GM19468 (cell line): ENCODE data around the gene CMTM5.
"Not testable (repeated sequence)": the region's sequence is repeated elsewhere in the genome, so short reads cannot be mapped to it uniquely, and the experiment has no call there.

Source experiments
- ATAC-seq: cut with Tn5 transposase; IDR thresholded peaks from one replicate; pipeline ENCODE4 v1.9.1; 2021; ENCODE audit warnings: mild to moderate bottlenecking, moderate library complexity, moderate number of reproducible peaks; ENCODE audit not compliant: unreplicated experiment; ENCODE audit errors: extremely low read depth

CMTM5 gene

DNA sequence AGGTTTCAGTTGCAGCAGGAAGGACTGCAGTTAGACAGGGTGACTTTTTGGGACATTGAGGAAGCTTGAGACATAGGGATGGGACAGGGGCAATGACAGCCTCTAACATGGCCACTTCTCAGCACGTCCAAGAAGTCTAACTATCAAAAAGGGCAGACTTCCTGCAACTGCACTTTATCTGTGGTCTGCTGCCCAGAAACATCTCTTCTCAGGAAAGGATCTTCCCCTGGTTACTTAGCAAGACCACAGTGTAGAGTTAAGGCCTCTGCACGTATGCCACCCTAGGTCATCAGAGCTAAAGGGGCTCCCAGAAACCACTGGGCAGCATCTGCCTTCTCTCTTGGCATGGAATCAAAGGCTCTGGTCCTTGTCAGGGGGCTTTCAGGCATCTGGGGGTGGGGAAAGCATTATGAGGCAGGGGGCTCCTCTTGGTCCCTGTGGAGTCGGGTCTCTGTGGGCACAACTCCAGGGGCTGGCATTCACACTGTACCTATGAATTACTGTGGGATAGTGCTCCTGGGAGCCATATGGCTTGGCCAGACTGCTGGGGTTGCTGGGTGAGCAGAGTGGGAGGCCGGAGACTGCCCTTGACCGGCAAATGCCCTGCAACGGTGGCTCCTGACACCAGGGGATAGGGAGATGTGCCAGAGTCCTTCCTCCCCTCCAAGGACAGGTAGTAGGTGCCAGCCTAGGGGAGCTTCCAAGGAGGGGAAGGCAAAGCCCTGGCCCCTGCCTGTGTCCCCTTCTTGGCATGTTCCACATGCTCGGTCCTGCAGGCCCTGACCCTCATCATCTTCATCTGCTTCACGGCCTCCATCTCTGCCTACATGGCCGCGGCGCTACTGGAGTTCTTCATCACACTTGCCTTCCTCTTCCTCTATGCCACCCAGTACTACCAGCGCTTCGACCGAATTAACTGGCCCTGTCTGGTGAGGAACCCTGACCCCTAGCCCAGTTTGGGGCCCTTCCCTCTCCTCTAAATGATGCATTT is 1.0 kb downstream of the CMTM5 start:
- ATAC-seq: no peak

DNA sequence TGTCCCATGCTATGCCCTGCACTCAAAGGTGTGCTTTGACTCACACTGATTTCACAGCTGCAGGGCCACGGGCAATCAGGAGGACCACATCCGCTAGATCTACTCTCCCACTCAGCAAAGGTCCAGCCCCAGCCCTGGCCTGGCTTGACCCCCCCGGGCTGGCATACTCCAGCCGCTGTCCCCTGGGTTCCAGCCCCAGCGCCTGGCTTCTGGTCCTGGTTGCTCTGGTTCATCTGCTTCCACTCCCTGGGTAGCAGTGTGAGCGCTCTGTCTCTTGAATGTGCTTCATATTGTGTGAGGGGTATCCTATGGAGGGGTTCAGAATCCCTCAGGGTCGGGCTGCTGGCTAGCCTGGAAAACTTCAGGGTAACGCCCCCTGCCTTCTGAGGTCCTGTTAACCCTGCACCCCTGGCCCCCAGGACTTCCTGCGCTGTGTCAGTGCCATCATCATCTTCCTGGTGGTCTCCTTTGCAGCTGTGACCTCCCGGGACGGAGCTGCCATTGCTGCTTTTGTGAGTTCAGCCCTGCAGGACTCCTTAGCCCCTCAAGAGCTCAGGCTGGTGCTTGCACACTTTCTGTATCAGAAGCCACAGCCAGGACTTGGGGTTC is 1.9 kb downstream of the CMTM5 start:
- no peak for ATAC-seq

DNA sequence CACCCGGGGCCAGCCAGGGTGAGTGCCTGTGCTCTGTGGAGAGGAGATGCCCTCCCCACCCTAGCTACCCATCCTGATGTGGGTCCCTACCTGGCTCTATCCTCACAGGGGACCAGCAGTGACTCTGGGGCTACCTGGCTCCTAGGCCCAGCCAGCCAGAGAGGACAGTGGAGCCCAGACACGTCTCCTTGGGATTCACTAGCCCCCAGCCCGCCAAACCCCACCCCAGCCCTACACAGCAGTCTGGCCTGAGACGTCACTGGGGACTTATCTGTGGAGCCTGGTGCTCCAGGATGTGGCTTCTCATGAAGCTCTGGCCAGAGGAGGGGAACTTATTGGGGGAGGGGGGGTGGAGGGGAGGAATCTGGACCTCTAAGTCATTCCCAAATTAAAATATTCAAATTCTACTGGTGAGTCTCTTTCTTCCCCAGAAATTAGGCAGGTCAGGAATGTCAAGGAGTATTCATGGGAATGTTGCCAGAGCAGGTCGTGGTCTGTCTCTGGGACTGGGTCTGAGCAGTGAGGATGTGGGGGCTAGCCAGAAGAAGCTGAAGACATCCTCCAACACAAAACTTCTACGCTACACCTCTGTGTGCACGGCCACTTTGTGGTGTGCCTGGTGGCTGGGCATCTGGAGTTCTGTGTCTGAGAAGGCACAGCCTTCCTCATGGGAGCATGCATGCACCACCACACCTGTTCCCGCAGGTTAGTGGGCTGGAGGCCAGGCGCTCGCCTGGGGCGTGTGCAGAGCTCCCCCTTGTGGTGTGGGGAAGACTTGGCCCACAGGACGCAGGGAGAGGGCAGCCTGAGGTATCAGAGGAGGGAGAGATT is 2.7 kb downstream of the CMTM5 start:
- ATAC-seq: no peak

DNA sequence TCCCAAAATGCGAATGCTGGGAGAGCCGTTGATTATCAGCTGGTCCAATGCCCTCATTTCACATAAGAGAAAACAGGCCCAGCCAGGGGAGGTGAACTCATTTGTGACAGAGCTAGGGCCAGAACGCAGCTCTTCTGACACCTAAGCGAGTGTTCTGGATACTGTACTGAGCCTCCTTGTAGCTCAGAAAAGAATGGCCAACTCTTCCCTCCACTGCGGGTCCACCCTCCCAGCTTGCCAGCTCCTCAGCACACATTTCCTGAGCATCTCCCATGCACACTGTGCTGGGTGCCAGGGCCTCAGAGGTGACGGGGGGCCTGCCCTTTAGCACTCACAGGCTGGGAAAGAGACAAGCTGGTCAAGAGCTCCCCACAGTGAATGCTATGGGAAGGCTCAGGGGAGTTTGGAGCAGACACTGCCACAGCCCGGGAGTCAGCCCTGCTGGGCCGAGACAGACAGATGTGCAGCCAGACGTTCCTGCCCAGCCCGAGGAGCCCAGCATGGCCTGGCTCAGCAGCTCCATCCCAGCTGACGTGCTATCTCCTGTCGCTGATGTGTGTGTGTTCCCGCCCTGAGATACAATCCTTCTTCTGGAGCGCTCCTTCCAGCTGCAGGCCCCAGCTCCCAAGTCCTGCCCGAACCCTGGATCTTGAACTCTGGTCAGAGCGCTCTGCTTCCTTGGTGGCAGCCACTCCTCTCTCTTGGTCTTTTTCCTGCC is 3.5 kb downstream of the CMTM5 start:
- no peak for ATAC-seq

DNA sequence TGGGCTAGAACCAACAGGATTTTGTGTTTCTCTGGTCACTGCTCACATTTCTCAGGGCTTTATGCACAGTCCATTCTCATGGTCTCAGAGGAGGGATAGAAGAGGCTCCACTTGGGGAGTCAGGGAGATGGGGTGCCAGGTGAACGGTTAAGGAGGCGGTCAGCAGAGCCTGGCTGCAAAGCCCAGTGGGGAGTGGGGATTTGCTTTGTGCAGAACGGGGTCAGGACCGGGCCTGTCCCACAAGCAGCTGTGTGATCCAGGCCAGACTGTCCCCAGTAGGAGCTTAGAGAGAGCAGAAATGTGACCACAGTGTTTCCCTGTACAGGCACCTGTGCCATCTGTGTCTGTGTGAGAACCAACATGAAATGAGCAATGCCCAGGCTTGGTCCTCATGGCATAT is 4.1 kb downstream of the CMTM5 start:
- ATAC-seq: no peak

DNA sequence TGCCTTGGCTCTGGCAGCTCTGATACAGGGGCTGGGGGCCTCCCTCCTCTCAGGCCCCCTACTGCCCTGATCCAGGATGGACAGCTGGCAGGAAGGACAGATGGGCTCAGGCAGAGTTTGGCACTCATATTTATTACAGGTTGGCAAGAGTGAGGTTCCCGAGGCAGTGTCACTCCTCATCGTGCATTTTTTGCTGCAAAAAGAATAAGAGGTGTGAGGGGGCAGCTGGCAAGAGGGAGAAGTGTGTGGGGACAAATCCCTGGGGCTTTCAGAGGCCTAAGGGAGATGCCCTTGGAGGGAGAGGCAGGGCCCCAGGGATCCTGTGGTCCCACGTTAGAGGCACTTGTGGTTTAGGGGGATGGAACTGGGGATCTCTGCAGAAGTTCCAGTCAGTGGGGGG is 5.0 kb downstream of the CMTM5 start:
- ATAC-seq: no peak

DNA sequence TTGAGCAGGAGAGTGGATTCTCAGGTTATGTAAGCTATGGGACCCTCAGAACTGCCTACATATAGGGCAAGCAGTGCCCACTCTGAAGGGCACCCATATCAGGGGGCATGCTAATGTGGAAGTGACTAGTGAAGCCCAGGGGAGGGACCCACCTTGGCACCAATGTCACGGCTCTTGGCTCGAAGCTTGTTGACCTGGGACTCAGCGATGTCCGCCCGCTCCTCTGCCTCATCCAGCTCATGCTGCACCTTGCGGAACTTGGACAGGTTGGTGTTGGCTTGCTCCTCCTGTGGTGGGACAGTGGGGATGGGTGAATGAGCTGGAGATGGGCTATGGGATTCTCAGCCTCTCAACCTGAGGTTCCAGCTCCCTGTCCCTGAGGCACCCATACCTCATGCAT is 5.4 kb downstream of the CMTM5 start:
- ATAC-seq: no peak

DNA sequence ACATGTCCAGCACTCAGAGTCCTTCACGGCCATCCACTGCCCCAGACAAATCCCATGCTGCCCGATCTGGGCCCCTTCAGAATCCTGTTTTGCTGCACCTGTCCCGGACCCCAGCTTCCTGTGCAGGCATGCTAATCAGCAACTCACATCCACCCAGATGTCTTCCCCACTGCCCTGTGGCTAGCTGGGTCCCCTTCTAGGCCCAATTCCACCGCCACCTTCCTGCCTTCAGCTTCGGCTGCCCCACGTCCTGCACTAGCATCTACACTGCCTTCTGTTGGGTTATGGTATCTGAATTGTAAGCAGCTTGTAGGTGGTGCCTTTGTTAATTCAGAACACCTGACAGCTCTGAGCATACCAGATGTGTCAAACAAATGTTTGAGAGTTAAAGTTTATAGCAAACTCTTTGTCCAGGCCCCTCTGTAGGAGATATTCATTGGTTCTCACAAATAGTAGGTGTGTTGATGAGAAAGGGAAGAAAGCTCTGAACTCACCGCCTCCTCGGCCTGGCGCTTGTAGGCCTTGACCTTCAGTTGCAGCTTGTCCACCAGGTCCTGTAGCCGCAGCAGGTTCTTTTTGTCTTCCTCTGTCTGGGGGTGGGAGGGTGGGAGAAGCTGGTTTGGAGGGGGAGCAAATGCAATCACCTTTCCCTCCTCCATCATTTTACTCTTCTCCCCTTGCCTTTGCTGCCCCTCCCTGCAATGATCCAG is 6.0 kb downstream of the CMTM5 start:
- no peak for ATAC-seq

DNA sequence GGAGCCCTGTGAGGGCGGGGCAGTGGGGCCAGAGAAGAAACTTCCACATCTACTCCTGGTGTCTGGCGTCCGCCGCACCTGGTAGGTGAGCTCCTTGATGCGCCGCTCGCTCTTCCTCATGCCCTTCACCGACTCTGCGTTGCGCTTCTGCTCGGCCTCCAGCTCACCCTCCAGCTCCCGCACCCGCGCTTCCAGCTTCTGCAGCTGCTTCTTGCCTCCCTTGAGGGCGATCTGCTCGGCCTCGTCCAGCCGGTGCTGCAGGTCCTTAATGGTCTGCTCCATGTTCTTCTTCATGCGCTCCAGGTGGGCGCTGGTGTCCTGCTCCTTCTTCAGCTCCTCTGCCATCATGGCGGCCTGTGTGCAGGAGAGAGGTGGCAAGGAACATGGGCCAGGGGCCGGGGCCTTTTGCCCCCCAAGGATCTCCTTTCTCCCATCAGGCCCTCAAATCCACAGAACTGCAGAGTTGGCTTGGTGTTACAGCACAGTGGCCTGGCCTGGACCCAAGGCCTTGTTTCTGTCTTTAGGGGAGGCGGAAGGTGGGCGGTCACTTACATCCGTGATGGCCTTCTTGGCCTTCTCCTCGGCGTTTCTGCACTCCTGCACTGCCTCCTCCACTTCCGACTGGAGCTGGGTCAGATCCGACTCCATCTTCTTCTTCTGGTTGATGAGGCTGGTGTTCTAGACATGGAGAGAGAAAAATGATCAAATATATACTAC is 7.7 kb downstream of the CMTM5 start:
- ATAC-seq: no peak

DNA sequence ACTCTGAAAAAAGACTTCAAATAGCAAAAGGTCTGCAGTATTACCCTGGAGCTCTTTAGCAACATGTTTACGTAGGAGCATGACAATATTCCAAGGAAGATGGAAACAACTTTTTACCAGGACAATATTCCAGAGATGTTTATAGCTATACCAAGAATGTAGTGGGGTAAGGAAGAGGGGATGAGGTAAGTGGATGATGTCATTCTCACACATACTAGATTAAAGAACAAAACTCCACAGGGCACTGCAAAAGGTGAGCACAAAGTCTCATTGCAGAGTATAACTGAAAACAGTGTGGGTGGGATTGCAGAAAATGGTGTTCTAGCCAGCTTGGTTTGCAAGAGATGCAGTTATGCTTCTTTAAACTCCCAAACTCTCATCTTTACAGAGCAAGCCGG is 8.4 kb downstream of the CMTM5 start:
- no peak for ATAC-seq

DNA sequence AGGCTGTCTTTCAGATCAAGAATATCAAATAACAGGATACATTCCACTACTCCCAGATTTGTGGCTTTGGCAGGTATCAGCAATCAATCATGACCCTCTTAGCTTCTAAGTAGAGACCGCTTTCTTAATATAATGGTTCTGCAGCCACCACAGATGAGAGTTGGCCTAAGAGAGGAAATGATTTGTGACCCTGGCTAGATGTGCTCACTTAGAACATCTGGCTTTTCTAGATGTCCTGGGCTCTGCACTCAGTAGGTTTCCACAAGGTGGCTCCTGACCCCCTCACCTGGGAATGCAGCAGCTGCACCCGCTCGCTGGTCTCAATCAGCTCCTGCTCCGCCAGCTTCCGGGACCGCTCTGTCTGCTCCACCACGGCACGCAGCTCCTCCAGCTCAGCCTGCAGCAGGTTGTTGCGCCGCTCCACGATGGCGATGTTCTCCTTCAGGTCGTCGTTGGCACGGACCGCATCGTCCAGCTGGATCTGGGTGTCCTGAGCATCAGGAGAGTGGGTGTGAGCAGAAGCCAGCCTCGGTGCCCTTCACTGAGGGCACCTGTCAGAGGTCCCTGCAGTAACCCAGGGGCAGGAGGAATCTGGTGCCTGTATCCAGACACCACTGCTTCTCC is 8.9 kb downstream of the CMTM5 start:
- ATAC-seq: no peak

DNA sequence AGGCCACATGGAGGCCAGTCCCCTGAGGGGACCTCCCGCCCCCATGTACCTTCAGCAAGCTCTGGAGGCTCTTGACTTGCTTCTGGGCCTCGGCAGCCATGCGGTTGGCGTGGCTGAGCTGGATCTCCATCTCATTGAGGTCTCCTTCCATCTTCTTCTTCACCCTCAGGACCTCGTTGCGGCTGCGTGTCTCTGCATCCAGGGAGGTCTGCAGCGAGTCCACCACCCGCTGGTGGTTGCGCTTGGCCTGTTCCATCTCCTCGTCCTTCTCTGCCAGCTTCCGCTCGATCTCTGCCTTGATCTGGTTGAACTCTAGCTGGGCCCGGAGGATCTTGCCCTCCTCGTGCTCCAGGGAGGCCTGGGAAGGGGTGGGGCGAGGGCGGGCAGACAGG is 9.4 kb downstream of the CMTM5 start:
- ATAC-seq: not testable (repeated sequence)

DNA sequence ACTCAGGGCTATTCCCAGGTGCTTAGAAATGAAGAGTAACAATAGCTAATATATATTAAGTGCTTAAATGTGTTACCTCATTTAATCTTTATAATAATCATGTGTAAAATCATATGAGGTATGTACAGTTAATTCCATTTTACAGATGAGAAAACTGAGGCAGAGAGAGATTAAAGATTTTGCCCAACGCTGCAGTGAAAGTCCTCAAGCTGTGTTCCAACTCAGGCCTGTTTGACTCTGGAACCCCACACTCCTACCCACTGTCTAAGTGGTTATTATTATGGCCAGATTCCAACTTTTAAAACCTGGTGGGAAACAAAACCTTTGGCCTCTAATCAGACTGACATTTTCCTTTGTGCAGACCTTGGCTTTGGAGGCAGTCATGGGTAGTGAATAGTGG is 10.2 kb downstream of the CMTM5 start:
- ATAC-seq: no peak

DNA sequence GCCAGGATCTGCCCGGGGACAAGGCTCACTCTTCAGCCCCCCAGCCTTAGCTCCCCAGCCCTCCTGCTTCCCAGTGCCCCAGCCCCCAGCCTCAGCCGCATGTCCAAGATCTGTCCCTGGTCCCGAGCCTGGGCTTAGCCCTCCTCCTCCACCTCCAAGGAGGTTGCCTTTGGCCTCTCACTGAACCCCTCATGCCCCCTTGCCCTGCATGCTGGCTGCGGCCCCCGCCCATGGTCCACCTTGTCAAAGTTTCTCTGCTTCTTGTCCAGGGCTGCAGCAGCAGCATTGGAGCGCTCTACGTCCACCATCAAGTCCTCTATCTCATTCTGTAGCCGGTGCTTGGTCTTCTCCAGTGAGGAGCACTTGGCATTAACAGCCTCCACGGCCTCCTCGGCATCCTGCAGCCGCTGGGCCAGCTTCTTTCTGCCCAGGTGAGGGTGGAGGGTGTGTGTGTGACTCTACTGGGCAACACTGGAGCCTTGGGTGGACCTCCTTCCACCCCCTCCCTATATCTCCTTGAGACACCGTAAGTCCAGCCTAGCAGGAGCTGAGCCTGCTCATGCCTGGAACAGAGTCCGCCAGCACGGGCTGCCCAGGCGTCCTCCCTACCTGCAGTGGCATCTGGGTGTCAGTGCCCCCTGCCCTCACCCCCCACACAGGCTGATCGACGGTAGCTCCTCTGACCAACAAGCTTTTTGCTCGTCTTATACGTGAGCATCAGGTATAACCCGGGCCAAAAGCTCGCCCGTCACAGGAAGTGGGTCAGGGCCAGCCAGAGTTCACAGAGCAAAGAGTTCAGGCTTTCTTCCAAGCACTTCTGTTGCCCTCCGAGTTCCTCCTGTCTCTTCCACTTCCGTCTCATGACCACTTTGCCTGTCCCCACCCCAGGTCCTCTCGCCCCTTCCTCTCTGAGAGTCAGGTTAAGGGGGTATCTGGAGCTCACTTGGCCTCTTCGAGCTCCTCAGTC is 11.4 kb downstream of the CMTM5 start:
- ATAC-seq: no peak

DNA sequence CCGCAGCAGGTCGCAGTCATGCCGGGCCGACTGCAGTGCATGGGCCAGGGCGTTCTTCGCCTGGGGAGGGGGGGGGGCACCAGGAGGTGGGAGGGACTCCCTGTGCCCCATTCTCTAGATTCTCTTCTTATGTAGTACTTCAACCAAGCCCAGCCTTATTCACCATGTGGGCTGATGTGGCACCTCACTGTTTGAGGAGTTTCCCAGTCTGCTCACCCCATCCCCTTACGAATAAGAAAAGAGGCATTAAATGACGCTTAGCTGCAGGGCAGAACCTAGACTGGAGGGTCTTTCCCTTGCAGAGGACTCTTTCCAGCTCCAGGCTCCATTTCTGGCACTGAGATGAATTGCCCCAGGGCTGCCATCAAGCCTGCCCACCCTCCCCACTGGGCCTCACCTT is 12.2 kb downstream of the CMTM5 start:
- ATAC-seq: no peak

DNA sequence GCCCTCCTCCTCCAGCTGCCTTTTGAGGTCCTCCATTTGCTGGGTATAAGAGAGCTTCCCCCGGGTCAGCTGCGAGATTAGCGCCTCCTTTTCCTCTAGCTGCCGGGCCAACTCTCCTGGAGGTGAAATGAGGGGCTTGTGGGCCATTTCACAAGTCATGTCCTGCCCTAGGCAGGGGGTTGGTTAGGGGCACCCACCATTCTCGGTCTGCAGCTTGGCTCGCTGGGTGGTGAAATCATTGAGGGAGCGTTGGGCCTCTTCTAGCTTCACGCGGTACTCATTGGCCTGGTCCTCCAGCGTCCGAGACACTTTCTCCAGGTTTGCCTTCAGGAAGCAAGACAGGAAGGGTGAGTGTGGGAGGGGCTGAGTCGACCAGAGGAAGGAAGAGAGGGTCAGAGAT is 12.6 kb downstream of the CMTM5 start:
- ATAC-seq: no peak

DNA sequence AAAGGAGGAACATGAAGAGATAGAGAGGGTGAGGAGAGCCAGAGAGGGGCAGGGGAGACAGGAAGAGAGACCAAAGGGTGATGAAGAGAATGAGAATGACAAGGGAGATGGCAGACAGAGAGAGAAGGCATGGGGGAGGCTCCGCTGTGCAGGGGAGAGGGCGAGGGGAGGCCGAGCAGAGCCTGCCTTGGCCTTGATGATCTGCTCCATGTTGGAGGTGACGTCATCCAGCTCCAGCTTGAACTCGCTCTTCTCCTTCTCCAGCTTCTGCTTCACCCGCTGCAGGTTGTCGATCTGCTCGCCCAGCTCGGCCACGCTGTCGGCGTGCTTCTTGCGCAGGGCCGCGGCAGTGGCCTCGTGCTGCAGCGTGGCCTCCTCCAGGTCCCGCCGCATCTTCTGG is 13.0 kb downstream of the CMTM5 start:
- ATAC-seq: not testable (repeated sequence)
